ENCODE results near the gene GPANK1.

DNA sequence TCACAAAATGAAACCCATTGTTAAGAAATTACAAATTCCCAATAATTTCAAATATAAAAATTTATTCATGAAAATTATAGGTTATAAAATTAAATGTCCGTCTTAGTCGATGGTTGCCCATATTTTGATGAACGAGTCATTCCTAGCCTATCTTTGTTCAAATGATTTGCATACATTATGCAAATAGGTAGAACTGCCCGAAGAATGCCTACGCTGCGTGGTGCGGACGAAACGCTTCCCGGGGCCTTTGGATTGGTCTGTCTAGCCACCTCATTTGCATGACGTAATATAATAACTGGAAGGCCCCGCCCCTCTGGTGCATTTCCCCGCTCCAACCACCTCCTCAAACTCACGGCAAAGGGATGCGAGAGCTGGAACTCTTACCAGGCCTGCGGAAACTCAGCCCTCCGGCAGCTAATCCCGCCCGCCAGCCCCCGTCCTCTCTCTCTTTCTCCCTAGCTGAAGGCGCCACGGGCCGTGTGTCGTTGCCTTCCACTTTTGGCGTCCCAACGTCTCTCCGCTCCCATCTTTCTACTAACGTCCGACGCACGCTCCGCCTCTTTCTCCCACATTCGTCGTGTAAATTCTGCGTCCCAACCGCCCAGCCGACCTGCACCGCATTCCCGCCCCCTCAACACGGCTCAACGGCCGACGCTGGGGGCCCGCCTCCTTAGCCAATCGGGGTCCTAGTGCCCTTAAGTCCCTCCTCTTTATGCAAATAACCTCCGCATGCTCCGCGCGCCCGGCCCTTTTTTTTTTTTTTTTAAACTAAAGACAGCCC lies 44.8 kb downstream of the GPANK1 start:
- TF ChIP-seq, protein P1, sequence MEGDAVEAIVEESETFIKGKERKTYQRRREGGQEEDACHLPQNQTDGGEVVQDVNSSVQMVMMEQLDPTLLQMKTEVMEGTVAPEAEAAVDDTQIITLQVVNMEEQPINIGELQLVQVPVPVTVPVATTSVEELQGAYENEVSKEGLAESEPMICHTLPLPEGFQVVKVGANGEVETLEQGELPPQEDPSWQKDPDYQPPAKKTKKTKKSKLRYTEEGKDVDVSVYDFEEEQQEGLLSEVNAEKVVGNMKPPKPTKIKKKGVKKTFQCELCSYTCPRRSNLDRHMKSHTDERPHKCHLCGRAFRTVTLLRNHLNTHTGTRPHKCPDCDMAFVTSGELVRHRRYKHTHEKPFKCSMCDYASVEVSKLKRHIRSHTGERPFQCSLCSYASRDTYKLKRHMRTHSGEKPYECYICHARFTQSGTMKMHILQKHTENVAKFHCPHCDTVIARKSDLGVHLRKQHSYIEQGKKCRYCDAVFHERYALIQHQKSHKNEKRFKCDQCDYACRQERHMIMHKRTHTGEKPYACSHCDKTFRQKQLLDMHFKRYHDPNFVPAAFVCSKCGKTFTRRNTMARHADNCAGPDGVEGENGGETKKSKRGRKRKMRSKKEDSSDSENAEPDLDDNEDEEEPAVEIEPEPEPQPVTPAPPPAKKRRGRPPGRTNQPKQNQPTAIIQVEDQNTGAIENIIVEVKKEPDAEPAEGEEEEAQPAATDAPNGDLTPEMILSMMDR (IDR thresholded peaks at IDR 0.05), result no peak
- TF ChIP-seq POLR2A (IDR thresholded peaks at IDR 0.05), result peak in 1 of 2 donors; percentile 79

All from adrenal gland (tissue), 5 donors.